ENCODE measurements around the gene PPP3CA. TPM values are rescaled to one million over a fixed set of nuclear protein-coding genes. Genes with fewer than 3 reads are reported as not detected.

PPP3CA gene
- total and polyA plus RNA-seq, 2 of the 8 experiments (the other 6 are each of a cell fraction or from before 2014, with no cell fraction given), result 7.9 to 35.0 TPM

MicroRNA genes within 50 kb of the gene (microRNA counts, 767-probe panel; counts per million panel counts)
- microRNA hsa-miR-1255a, result 879 counts per million, percentile 95 among the panel's probes with 10 or more counts

Small RNA genes within 50 kb of the gene (microRNA-seq; reads per million reads assigned to microRNA genes)
- 0.81 to 1.6 reads per million in 2 experiments for gene MIR1255A (ENCODE audit: borderline microRNAs expressed in 2 of 2, borderline number of aligned reads in 2 of 2, borderline replicate concordance in 1 of 2)
- gene MIR8066 (ENCODE audit: borderline microRNAs expressed in 2 of 2, borderline number of aligned reads in 2 of 2, borderline replicate concordance in 1 of 2), result 0 reads per million in 2 experiments

Small RNA genes within 50 kb of the gene (small RNA-seq; reads per million reads assigned to genes)
- 23.7 reads per million, percentile 93 among the genes with 10 or more reads in this experiment for gene MIR1255A (ENCODE audit: insufficient read depth)
- not detected for gene MIR8066 (ENCODE audit: insufficient read depth)

Data from H1 (cell line).